ENCODE measurements around the gene TTC1.

- TF ChIP-seq CREB5 (CRISPR knock-in tag; IDR thresholded peaks at IDR 0.05; ENCODE audit: low read depth) (no peak), ZFP3 (CRISPR knock-in tag; IDR thresholded peaks at IDR 0.05) (no peak), ISL1 (CRISPR knock-in tag; IDR thresholded peaks at IDR 0.05) (no peak), PATZ1 (CRISPR knock-in tag; IDR thresholded peaks at IDR 0.05; ENCODE audit: borderline replicate concordance) (no peak), GLIS3 (CRISPR knock-in tag; IDR thresholded peaks at IDR 0.05) (no peak), OSR1 (CRISPR knock-in tag; IDR thresholded peaks at IDR 0.05) (no peak), CSDC2 (CRISPR knock-in tag; IDR thresholded peaks at IDR 0.05) (no peak), ZNF70 (CRISPR knock-in tag; IDR thresholded peaks at IDR 0.05) (no peak), CSRNP3 (CRISPR knock-in tag; IDR thresholded peaks at IDR 0.05) (no peak), TCF4 (CRISPR knock-in tag; IDR thresholded peaks at IDR 0.05; ENCODE audit: borderline replicate concordance) (no peak), ARNTL (CRISPR knock-in tag; IDR thresholded peaks at IDR 0.05; ENCODE audit: borderline replicate concordance, low read depth) (no peak), ZNF8 (CRISPR knock-in tag; IDR thresholded peaks at IDR 0.05) (no peak)
These were observed 14.3 kb downstream of the TTC1 start for GRCh38 chr5:160023007-160023907.
